Karpas-422 (cell line): Measurements from ENCODE around the gene DOCK6. TPM values are rescaled to one million over a fixed set of nuclear protein-coding genes. Genes with fewer than 3 reads are reported as not detected.

Experiments
- DNase-seq: peaks from one replicate; pipeline ENCODE4 v3.0.0-alpha.2; 2015
- H2AFZ ChIP-seq: fragments of 200-600 bp; sonication (generic); 2 replicates; pipeline ENCODE4 v1.6.1; 2014; ENCODE audit warnings: antibody characterized with exemption, low read length, mixed read lengths
- H3K27ac ChIP-seq: fragments of 200-600 bp; sonication (generic); 2 replicates; pipeline ENCODE4 v1.5.1; 2014; ENCODE audit warnings: mild to moderate bottlenecking, low read length, moderate library complexity
- H3K27me3 ChIP-seq: fragments of 200-600 bp; sonication (generic); 2 replicates; pipeline ENCODE4 v1.6.1; 2014; ENCODE audit warnings: low read length, mixed read lengths
- H3K36me3 ChIP-seq: fragments of 200-600 bp; sonication (generic); 2 replicates; pipeline ENCODE4 v1.6.1; 2014; ENCODE audit warnings: low read length, mixed read lengths; ENCODE audit not compliant: insufficient read depth
- H3K4me1 ChIP-seq: fragments of 200-600 bp; sonication (generic); 2 replicates; pipeline ENCODE4 v1.6.1; 2014; ENCODE audit warnings: mild to moderate bottlenecking, low read length, mixed read lengths
- H3K4me2 ChIP-seq: fragments of 200-600 bp; sonication (generic); 2 replicates; pipeline ENCODE4 v1.6.1; 2014; ENCODE audit warnings: low read length, low read depth, mild to moderate bottlenecking; ENCODE audit not compliant: poor library complexity, severe bottlenecking
- H3K4me3 ChIP-seq: fragments of 200-600 bp; sonication (generic); 2 replicates; pipeline ENCODE4 v1.5.1; 2014; ENCODE audit warnings: mild to moderate bottlenecking, antibody characterized with exemption, low read length, mixed read lengths
- H3K79me2 ChIP-seq: fragments of 200-600 bp; sonication (generic); 2 replicates; pipeline ENCODE4 v1.6.1; 2014; ENCODE audit warnings: mild to moderate bottlenecking, low read length, mixed read lengths
- H3K9ac ChIP-seq: fragments of 200-600 bp; sonication (generic); 2 replicates; pipeline ENCODE4 v1.6.0; 2014; ENCODE audit warnings: low read length
- H3K9me2 ChIP-seq: fragments of 200-600 bp; sonication (generic), shearing (Covaris generic); replicated peaks from 2 replicates; pipeline ENCODE4 v1.6.0; 2014; ENCODE audit warnings: mild to moderate bottlenecking, low read length, moderate library complexity; ENCODE audit not compliant: insufficient read depth
- H3K9me3 ChIP-seq: fragments of 300-700, 200-600 bp; sonication (generic); 2 replicates; pipeline ENCODE4 v1.6.1; 2014; ENCODE audit warnings: low read length, mixed read lengths
- H4K20me1 ChIP-seq: fragments of 200-600 bp; sonication (generic); 2 replicates; pipeline ENCODE4 v1.6.1; 2014; ENCODE audit warnings: mild to moderate bottlenecking, antibody characterized with exemption, low read length, low read depth; ENCODE audit not compliant: insufficient read depth
- total RNA-seq: library from RNA; depleted of rRNA; stranded (reverse); fragments of >200 nt; shearing (Covaris generic); gene quantifications from 2 replicates; pipeline ENCODE4 v1.2.3, GENCODE V29; 2014; ENCODE audit warnings: low replicate concordance

The DOCK6 gene
- total RNA-seq, 1 experiment from 2014 or later, result 6.5 TPM

GRCh38 chr19:11227195-11227886 lies 35.0 kb downstream of the DOCK6 start:
- no peaks in the 10 kb centered on the region for H3K9me3 ChIP-seq
- H3K4me2 ChIP-seq, result no peak overlapping the region
- H2AFZ ChIP-seq, result no peak overlapping the region

GRCh38 chr19:11226716-11227166 lies 35.6 kb downstream of the DOCK6 start:
- Histone ChIP-seq H3K4me2 (no peak overlapping the region), H2AFZ (no peak overlapping the region)

More at GRCh38 chr19:11227195-11227886, 35.0 kb downstream of the DOCK6 start:
- Histone ChIP-seq H3K36me3 (no peaks in the 10 kb centered on the region), H3K4me1 (peaks cover 10% of the 10 kb centered on the region), H3K9ac (no peak overlapping the region), H3K9me2 (no peaks in the 10 kb centered on the region), H4K20me1 (no peaks in the 10 kb centered on the region), H3K79me2 (no peaks in the 10 kb centered on the region), H3K27ac (no peak overlapping the region), H3K27me3 (no peaks in the 10 kb centered on the region), H3K4me3 (no peak overlapping the region)
- DNase-seq, result peak; percentile 80

DNA sequence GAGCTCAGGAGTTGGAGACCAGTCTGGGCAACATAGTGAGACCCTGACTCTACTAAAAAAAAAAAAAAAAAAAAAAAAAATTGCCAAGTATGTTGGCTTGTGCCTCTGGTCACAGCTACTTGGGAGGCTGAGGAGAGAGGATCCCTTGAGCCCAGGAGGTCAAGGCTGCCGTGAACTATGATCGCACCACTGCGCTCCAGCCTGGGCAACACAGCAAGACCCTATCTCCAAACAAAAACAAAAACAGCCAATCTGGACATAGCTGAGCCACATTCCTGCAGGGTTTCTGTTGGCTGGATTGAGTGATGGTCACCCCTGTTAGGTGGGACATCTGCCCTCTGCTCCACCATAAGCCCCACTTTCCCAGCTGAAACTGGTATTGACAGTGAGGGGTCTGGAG lies 36.5 kb downstream of the DOCK6 start:
- Histone ChIP-seq H3K9me2 (no peaks in the 10 kb centered on the region), H2AFZ (no peak overlapping the region), H3K9ac (no peak overlapping the region), H3K4me3 (no peak overlapping the region), H3K4me2 (no peak overlapping the region), H3K27me3 (no peaks in the 10 kb centered on the region), H3K4me1 (no peaks in the 10 kb centered on the region), H3K27ac (no peak overlapping the region), H3K36me3 (no peaks in the 10 kb centered on the region), H3K9me3 (no peaks in the 10 kb centered on the region), H4K20me1 (no peaks in the 10 kb centered on the region), H3K79me2 (no peaks in the 10 kb centered on the region)
- DNase-seq, result no peak

More at GRCh38 chr19:11226716-11227166, 35.6 kb downstream of the DOCK6 start:
- H3K9me3 ChIP-seq, result no peaks in the 10 kb centered on the region
- H3K4me1 ChIP-seq, result peaks cover 5% of the 10 kb centered on the region
- no peak for DNase-seq
- H3K27ac ChIP-seq, result no peak overlapping the region
- H3K79me2 ChIP-seq, result no peaks in the 10 kb centered on the region
- H3K27me3 ChIP-seq, result no peaks in the 10 kb centered on the region
- H3K4me3 ChIP-seq, result no peak overlapping the region
- no peak overlapping the region for H3K9ac ChIP-seq
- no peaks in the 10 kb centered on the region for H3K36me3 ChIP-seq
- no peaks in the 10 kb centered on the region for H3K9me2 ChIP-seq
- no peaks in the 10 kb centered on the region for H4K20me1 ChIP-seq

DNA sequence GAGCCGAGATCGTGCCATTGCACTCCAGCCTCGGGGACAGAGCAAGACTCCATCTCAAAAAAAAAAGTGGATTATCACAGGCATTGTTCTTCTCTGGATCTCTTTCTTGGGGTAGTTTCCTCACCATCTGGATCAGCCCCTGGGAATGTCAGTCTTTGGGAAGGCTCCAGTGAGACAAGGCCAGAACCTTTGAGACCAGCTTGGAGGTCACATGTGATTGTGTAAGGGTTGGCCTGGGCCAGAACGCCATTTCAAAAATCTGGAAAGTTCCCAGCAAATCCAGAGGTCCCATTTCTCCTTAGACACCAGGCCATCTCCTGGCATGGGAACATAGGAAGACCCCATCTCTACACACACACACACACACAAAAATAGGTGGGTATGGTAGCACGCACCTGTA lies 37.2 kb downstream of the DOCK6 start:
- no peak overlapping the region for H3K9ac ChIP-seq
- DNase-seq, result no peak

GRCh38 chr19:11224429-11224828 lies 37.9 kb downstream of the DOCK6 start:
- no peaks in the 10 kb centered on the region for H3K27me3 ChIP-seq
- no peak overlapping the region for H3K27ac ChIP-seq
- H3K4me3 ChIP-seq, result no peak overlapping the region
- no peak overlapping the region for H3K4me2 ChIP-seq
- H3K4me1 ChIP-seq, result no peaks in the 10 kb centered on the region
- no peaks in the 10 kb centered on the region for H3K9me2 ChIP-seq
- no peak overlapping the region for H2AFZ ChIP-seq
- no peaks in the 10 kb centered on the region for H3K9me3 ChIP-seq
- no peaks in the 10 kb centered on the region for H4K20me1 ChIP-seq
- H3K79me2 ChIP-seq, result no peaks in the 10 kb centered on the region
- no peak for DNase-seq
- H3K36me3 ChIP-seq, result no peaks in the 10 kb centered on the region
- no peak overlapping the region for H3K9ac ChIP-seq

More for the DNA sequence above, 37.2 kb downstream of the DOCK6 start:
- no peaks in the 10 kb centered on the region for H3K27me3 ChIP-seq
- no peak overlapping the region for H2AFZ ChIP-seq
- H3K9me3 ChIP-seq, result no peaks in the 10 kb centered on the region
- no peaks in the 10 kb centered on the region for H3K79me2 ChIP-seq
- no peaks in the 10 kb centered on the region for H3K36me3 ChIP-seq
- no peaks in the 10 kb centered on the region for H4K20me1 ChIP-seq
- H3K9me2 ChIP-seq, result no peaks in the 10 kb centered on the region
- no peak overlapping the region for H3K4me3 ChIP-seq
- no peaks in the 10 kb centered on the region for H3K4me1 ChIP-seq
- H3K27ac ChIP-seq, result no peak overlapping the region
- H3K4me2 ChIP-seq, result no peak overlapping the region

DNA sequence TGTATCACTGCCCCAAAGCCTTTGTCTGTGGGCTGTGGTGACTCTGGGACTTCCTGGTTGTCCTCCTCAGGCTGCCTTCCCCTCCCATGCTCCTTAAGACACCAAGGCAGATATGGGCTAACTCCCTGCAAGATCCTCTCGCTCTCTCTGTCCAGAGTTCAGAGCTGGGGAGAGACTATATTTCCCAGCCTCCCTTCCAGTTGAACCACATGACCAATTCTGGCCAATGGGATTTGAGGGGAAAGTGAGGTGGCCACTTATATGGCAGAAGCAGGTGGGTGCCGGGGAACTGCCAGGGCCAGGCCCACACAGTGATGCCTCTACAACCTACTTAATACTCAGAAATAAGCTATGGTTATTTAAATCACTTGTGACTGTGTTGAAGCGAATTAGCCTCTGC lies 39.1 kb downstream of the DOCK6 start:
- Histone ChIP-seq H3K9me3 (no peaks in the 10 kb centered on the region), H3K27me3 (no peaks in the 10 kb centered on the region), H2AFZ (no peak overlapping the region), H3K9me2 (no peaks in the 10 kb centered on the region), H3K4me2 (no peak overlapping the region), H3K27ac (no peak overlapping the region), H3K9ac (no peak overlapping the region), H3K4me3 (no peak overlapping the region), H3K79me2 (no peaks in the 10 kb centered on the region), H4K20me1 (no peaks in the 10 kb centered on the region), H3K4me1 (no peaks in the 10 kb centered on the region), H3K36me3 (no peaks in the 10 kb centered on the region)
- DNase-seq, result no peak

DNA sequence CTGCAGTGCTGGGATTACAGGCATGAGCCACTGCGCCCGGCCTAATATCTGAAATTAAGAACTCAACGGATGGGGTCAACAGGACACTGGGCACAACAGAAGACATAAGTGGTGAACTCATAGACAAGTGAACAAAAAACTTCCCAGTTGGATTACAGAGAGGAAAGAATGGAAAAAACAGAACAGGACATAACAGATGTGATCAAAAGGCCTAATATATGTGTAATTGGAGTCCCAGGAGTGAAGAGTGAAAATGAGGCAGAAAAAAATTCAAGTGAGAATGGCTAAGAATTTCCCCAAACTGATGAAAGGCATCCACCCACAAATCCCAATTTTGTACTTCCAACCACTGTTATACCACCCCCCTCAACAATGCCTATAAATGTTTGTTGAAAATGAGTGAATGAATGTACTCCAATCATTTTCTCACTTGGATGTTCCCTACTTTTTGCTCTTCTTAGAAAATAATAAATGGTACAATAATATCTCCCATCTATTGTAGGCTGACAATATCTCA lies 41.2 kb downstream of the DOCK6 start:
- Histone ChIP-seq H3K9ac (no peak overlapping the region), H3K27ac (no peak overlapping the region), H3K79me2 (no peaks in the 10 kb centered on the region), H2AFZ (no peak overlapping the region), H3K36me3 (no peaks in the 10 kb centered on the region), H4K20me1 (no peaks in the 10 kb centered on the region), H3K9me2 (no peaks in the 10 kb centered on the region), H3K27me3 (no peaks in the 10 kb centered on the region), H3K9me3 (no peaks in the 10 kb centered on the region), H3K4me3 (no peak overlapping the region), H3K4me2 (no peak overlapping the region), H3K4me1 (no peaks in the 10 kb centered on the region)
- no peak for DNase-seq

- Histone ChIP-seq H3K9me2 (no peaks in the 10 kb centered on the region), H4K20me1 (no peaks in the 10 kb centered on the region), H3K4me3 (no peak overlapping the region), H3K27me3 (no peaks in the 10 kb centered on the region), H3K4me1 (no peaks in the 10 kb centered on the region), H3K9ac (no peak overlapping the region), H3K9me3 (peaks cover 4% of the 10 kb centered on the region; the same call in 1 of the 2 replicates), H3K36me3 (no peaks in the 10 kb centered on the region), H3K4me2 (no peak overlapping the region), H3K79me2 (no peaks in the 10 kb centered on the region), H2AFZ (no peak overlapping the region), H3K27ac (no peak overlapping the region)
- no peak for DNase-seq
Measured at GRCh38 chr19:11214387-11214786, 47.9 kb downstream of the DOCK6 start.
